Tibial nerve (tissue), 4 donors: Measurements from ENCODE around the gene BIN2. TPM values are rescaled to one million over a fixed set of nuclear protein-coding genes. Genes with fewer than 3 reads are reported as not detected.
"Not testable (repeated sequence)": the region's sequence is repeated elsewhere in the genome, so short reads cannot be mapped to it uniquely, and the experiment has no call there.

Experiments
- DNase-seq, 2 donors: peaks; one replicate each; pipeline ENCODE4 v3.0.0-alpha.2; 2019; ENCODE audit warnings: low spot score in 2 of 2
- H3K27ac ChIP-seq, 4 donors: fragments of 200-600 bp; sonication (generic) in 3 of 4; one replicate each; pipeline ENCODE4 v1.5.1; 2017 to 2019; ENCODE audit warnings: mild to moderate bottlenecking in 1 of 4
- H3K27me3 ChIP-seq, 2 donors: fragments of 200-600 bp; sonication (generic) in 1 of 2; one replicate each; pipeline versions ENCODE4 v1.5.1 to v1.6.0; 2017 to 2019
- H3K36me3 ChIP-seq, 3 donors: fragments of 200-600 bp; sonication (generic); one replicate each; pipeline ENCODE4 v1.5.1; 2018 to 2019
- H3K4me1 ChIP-seq, 4 donors: fragments of 200-600 bp; sonication (generic) in 3 of 4; one replicate each; pipeline ENCODE4 v1.5.1; 2017 to 2019
- H3K4me3 ChIP-seq, 4 donors: fragments of 200-600 bp; sonication (generic) in 3 of 4; one replicate each; pipeline ENCODE4 v1.5.1; 2017 to 2019; ENCODE audit warnings: mild to moderate bottlenecking in 1 of 4, moderate library complexity in 1 of 4
- H3K9me3 ChIP-seq, 4 donors: fragments of 200-600 bp; sonication (generic) in 3 of 4; one replicate each; pipeline ENCODE4 v1.5.1; 2017 to 2019
- CTCF ChIP-seq, 5 experiments: fragments of 200-600 bp in 3 of 5; fragments of 450-650 bp in 2 of 5; sonication (generic) in 3 of 5; IDR thresholded peaks; one replicate each; pipeline ENCODE4 v1.5.1; 2016 to 2019; ENCODE audit warnings: antibody characterized with exemption in 5 of 5, mild to moderate bottlenecking in 3 of 5, moderate library complexity in 2 of 5
- EP300 ChIP-seq, 2 donors: sonication (generic); formaldehyde crosslinking; IDR thresholded peaks; one replicate each; pipeline ENCODE4 v1.6.1; 2017; ENCODE audit warnings: antibody characterized with exemption in 2 of 2, mild to moderate bottlenecking in 1 of 2
- POLR2A ChIP-seq, 2 donors: fragments of 450-650 bp; IDR thresholded peaks; one replicate each; pipeline ENCODE4 v1.6.1; 2017; ENCODE audit warnings: antibody characterized with exemption in 2 of 2, mild to moderate bottlenecking in 2 of 2, moderate library complexity in 2 of 2
- WGBS, 2 donors: methylation state at CpG; one replicate each; pipeline ENCODE4 v1.1.5; 2018; 5-methylcytosine and 5-hydroxymethylcytosine counted together
- total RNA-seq, 4 donors: library from RNA; depleted of rRNA; stranded (reverse); fragments of >200 nt; gene quantifications; one replicate each; pipeline ENCODE4 v1.1.0, GENCODE V29; 2016

The BIN2 gene
- total RNA-seq, 4 donors from 2014 or later, result 2.8 to 11.1 (median 4.3) TPM

- Histone ChIP-seq H3K4me1 (peaks cover 0 to 31% (median 15%) of the 10 kb centered on the region in 4 donors), H3K27me3 (no peaks in the 10 kb centered on the region), H3K9me3 (no peaks in the 10 kb centered on the region), H3K27ac (peak overlapping the region in 1 of 4 donors; percentile 85), H3K4me3 (peak overlapping the region in 1 of 4 donors; percentile 38), H3K36me3 (no peaks in the 10 kb centered on the region)
- TF ChIP-seq EP300 (IDR thresholded peaks at IDR 0.05) (no peak), CTCF (IDR thresholded peaks at IDR 0.05) (no peak), POLR2A (IDR thresholded peaks at IDR 0.05) (no peak)
- 73 to 79% methylated on average over 5 of the region's 5 CpGs for WGBS, 2 donors
- DNase-seq, result no peak
These were observed 1.5 kb downstream of the BIN2 start for GRCh38 chr12:51322452-51322851.

- no peak overlapping the region for H3K4me3 ChIP-seq
- H3K36me3 ChIP-seq, result no peaks in the 10 kb centered on the region
- WGBS, 2 donors, result 87 to 92% methylated on average over 3 of the region's 3 CpGs
- H3K27me3 ChIP-seq, result no peaks in the 10 kb centered on the region
- DNase-seq, result no peak
- peaks cover 0 to 31% (median 12%) of the 10 kb centered on the region in 4 donors for H3K4me1 ChIP-seq
- TF ChIP-seq EP300 (IDR thresholded peaks at IDR 0.05) (no peak), CTCF (IDR thresholded peaks at IDR 0.05) (no peak)
- H3K27ac ChIP-seq, result no peak overlapping the region
- no peaks in the 10 kb centered on the region for H3K9me3 ChIP-seq
These were observed 2.1 kb downstream of the BIN2 start for GRCh38 chr12:51321882-51322281.

GRCh38 chr12:51320695-51321320 lies 3.2 kb downstream of the BIN2 start:
- Histone ChIP-seq H3K4me1 (peaks cover 0 to 23% (median 7%) of the 10 kb centered on the region in 4 donors), H3K27ac (peak overlapping the region in 3 of 4 donors; percentile 4 to 11 (median 8)), H3K9me3 (no peaks in the 10 kb centered on the region), H3K36me3 (no peaks in the 10 kb centered on the region), H3K27me3 (no peaks in the 10 kb centered on the region), H3K4me3 (no peak overlapping the region)
- 11 to 19% methylated on average over 3 of the region's 3 CpGs for WGBS, 2 donors
- no peak for DNase-seq
- TF ChIP-seq EP300 (IDR thresholded peaks at IDR 0.05), result no peak
- TF ChIP-seq POLR2A (IDR thresholded peaks at IDR 0.05), result no peak
- TF ChIP-seq CTCF (IDR thresholded peaks at IDR 0.05), result no peak

GRCh38 chr12:51320311-51320694 lies 3.7 kb downstream of the BIN2 start:
- TF ChIP-seq POLR2A (IDR thresholded peaks at IDR 0.05) (no peak), EP300 (IDR thresholded peaks at IDR 0.05) (no peak), CTCF (IDR thresholded peaks at IDR 0.05) (no peak)

GRCh38 chr12:51318846-51319599 lies 5.0 kb downstream of the BIN2 start:
- peak overlapping the region in 2 of 4 donors; percentile 13 to 22 for H3K27ac ChIP-seq
- H3K36me3 ChIP-seq, result no peaks in the 10 kb centered on the region
- WGBS, 2 donors, result 61 to 62% methylated on average over 3 of the region's 3 CpGs
- no peaks in the 10 kb centered on the region for H3K27me3 ChIP-seq
- no peaks in the 10 kb centered on the region for H3K9me3 ChIP-seq
- peaks cover 0 to 23% (median 7%) of the 10 kb centered on the region in 4 donors for H3K4me1 ChIP-seq
- no peak overlapping the region for H3K4me3 ChIP-seq
- DNase-seq, result no peak
- TF ChIP-seq CTCF (IDR thresholded peaks at IDR 0.05), result no peak
- TF ChIP-seq EP300 (IDR thresholded peaks at IDR 0.05), result no peak
- TF ChIP-seq POLR2A (IDR thresholded peaks at IDR 0.05), result no peak

More at GRCh38 chr12:51320311-51320694, 3.7 kb downstream of the BIN2 start:
- H3K27me3 ChIP-seq, result no peaks in the 10 kb centered on the region
- 40 to 54% methylated on average over 4 of the region's 4 CpGs for WGBS, 2 donors
- peak overlapping the region in 1 of 4 donors; percentile 11 for H3K27ac ChIP-seq
- H3K36me3 ChIP-seq, result no peaks in the 10 kb centered on the region
- H3K9me3 ChIP-seq, result no peaks in the 10 kb centered on the region
- no peak for DNase-seq
- H3K4me1 ChIP-seq, result peaks cover 0 to 23% (median 7%) of the 10 kb centered on the region in 4 donors
- no peak overlapping the region for H3K4me3 ChIP-seq

GRCh38 chr12:51318057-51318806 lies 5.7 kb downstream of the BIN2 start:
- H3K27me3 ChIP-seq, H3K4me3 ChIP-seq, H3K9me3 ChIP-seq, DNase-seq, H3K27ac ChIP-seq, H3K36me3 ChIP-seq: not testable (repeated sequence)
- WGBS, 2 donors, result 94 to 96% methylated on average over 8 of the region's 8 CpGs
- H3K4me1 ChIP-seq, result peaks cover 0 to 23% (median 7%) of the 10 kb centered on the region in 4 donors
